Brain microvascular endothelial cell (primary cell): ENCODE measurements around the gene GADD45B.
"Not testable (repeated sequence)": the region's sequence is repeated elsewhere in the genome, so short reads cannot be mapped to it uniquely, and the experiment has no call there.

Source experiments
- DNase-seq: peaks from one replicate; pipeline ENCODE4 v3.0.0-alpha.2; 2020
- H3K27ac ChIP-seq: fragments of 250-450 bp; sonication (Bioruptor Pico); 2 replicates; pipeline ENCODE4 v1.5.1; 2020; ENCODE audit warnings: mild to moderate bottlenecking, moderate library complexity
- H3K27me3 ChIP-seq: fragments of 250-450 bp; sonication (Bioruptor Pico); replicated peaks from 2 replicates; pipeline ENCODE4 v1.5.1; 2020; ENCODE audit warnings: mild to moderate bottlenecking
- H3K36me3 ChIP-seq: fragments of 250-450 bp; sonication (Bioruptor Pico); replicated peaks from 2 replicates; pipeline ENCODE4 v1.5.1; 2020; ENCODE audit warnings: mild to moderate bottlenecking
- H3K4me3 ChIP-seq: 2 replicates; pipeline ENCODE4 v1.5.1; 2011; ENCODE audit warnings: low read depth, mild to moderate bottlenecking, control low read depth, low read length, moderate library complexity
- in situ Hi-C: cut with HindIII; loops from 2 replicates; pipeline ENCODE4 v1.10.0; 2017; ENCODE audit warnings: low sequenced_read_pairs, low pct_ligation_motif_present
- TF ChIP-seq, protein P1 (sequence below): IDR thresholded peaks from 2 replicates; pipeline ENCODE4 v1.5.1; 2011; ENCODE audit warnings: low read depth, mild to moderate bottlenecking, moderate library complexity, low read length, control low read depth, inconsistent platforms; ENCODE audit errors: missing control alignments

Gene GADD45B

DNA sequence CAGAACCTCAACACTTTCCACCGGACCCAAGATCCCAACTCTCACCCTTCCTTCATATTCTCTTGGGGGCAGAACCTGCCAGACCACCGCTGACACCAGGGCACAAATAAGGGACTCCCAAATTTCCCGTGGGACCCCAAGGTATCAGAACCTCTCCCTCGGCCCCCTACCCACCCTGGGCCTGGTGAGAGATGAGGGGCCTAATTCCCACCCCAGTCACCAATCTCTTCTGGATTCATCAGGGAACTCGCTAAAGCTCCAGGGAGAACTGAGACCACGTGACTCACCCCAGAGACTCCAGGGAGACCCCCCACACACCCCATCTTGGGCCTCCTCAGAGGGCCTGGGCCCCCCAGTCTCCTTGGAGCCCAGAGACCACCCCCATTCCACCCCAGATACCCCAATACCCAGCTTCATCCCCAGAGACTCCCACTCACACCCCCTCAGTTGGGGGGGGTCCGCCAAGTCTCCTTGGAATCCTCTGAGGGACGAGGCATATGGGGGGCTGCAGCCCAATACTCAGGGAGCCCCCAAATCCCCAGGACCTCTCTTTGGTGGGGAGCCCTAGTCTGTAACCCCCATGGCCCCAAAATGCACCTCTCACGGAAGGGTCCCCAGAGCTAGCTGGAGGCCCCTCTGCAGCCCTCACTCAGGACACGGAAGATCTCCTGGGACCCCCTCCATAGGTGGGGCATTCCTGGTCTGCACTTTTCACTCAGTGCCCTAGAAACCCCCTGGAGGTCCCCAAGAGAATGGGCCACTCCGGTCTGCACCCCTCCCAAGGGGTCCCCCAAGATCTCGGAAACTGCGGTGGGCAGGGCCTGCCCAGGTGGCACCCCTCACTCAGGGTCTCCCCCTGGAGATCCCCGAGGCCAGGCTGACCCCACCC, 20.7 kb upstream of the GADD45B start:
- DNase-seq, result no peak
- TF ChIP-seq, protein P1, sequence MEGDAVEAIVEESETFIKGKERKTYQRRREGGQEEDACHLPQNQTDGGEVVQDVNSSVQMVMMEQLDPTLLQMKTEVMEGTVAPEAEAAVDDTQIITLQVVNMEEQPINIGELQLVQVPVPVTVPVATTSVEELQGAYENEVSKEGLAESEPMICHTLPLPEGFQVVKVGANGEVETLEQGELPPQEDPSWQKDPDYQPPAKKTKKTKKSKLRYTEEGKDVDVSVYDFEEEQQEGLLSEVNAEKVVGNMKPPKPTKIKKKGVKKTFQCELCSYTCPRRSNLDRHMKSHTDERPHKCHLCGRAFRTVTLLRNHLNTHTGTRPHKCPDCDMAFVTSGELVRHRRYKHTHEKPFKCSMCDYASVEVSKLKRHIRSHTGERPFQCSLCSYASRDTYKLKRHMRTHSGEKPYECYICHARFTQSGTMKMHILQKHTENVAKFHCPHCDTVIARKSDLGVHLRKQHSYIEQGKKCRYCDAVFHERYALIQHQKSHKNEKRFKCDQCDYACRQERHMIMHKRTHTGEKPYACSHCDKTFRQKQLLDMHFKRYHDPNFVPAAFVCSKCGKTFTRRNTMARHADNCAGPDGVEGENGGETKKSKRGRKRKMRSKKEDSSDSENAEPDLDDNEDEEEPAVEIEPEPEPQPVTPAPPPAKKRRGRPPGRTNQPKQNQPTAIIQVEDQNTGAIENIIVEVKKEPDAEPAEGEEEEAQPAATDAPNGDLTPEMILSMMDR, result no peak
- Histone ChIP-seq H3K4me3 (peak overlapping the region; percentile 87), H3K27ac (no peak overlapping the region), H3K27me3 (no peaks in the 10 kb centered on the region), H3K36me3 (peaks cover 3% of the 10 kb centered on the region)
- in situ Hi-C loops, result no loop called here

DNA sequence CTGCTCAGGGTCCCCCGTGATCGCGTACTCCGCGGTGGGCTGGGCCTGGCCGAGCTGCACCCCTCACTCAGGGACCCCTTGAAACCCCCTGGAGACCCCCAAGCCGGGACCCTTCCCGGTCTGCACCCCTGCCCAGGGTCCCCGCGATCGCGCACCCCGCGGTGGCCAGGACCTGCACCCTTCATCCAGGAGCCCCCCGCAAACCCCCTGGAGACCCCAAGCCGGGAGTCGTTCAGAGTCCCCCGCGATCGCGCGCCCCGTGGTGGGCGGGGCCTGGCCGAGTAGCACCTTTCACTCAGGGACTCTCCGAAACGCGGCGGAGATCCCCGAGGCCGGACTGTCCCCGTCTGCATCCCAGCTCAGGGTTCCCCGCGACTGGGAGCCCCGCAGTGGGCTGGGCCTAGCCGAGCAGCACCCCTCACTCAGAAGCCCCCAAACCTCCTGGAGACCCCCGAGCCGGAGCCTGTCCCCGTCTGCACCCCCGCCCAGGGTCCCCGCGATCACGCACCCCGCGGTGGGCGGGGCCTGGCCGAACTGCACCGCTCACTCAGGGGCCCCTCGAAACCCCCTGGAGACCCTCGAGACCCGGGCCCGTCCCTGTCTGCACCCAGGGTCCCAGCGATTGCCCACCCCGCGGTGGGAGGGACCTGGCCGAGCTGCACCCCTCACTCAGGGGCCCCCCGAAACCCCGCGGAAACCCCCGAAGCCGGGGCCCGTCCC, 19.9 kb upstream of the GADD45B start:
- no peaks in the 10 kb centered on the region for H3K36me3 ChIP-seq
- peak overlapping the region; percentile 39 for H3K27ac ChIP-seq
- H3K27me3 ChIP-seq, result no peaks in the 10 kb centered on the region
- TF ChIP-seq, protein P1, result no peak
- DNase-seq, result no peak
- H3K4me3 ChIP-seq, result peak overlapping the region; percentile 87
- in situ Hi-C loops, result no loop called here

DNA sequence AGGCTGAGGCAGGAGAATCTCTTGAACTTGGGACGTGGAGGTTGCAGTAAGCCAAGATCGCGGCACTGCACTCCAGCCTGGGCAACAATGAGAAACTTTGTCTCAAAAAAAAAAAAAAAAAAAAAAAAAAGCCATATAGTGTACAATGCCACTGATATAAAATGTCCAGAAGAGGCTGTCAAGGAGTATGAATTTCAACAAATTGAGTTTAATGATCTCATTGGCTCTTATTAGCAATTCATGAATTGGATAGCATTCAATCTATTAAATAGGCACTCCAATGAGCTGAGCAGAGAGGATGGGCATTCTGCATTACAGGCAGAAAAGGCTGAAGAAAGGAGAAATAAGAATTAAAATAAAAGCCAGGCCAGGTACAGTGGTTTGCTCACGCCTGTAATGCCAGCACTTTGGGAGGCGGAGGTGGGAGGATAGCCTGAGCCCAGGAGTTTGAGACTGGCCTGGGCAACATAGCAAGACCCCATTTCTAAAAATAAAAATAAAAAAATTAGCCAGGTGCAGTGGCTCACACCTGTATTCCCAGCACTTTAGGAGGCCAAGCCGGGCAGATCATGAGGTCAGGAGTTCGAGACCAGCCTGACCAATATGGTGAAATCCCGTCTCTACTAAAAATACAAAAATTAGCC, 18.4 kb upstream of the GADD45B start:
- Histone ChIP-seq H3K36me3 (no peaks in the 10 kb centered on the region), H3K27me3 (no peaks in the 10 kb centered on the region), H3K27ac (peak overlapping the region; percentile 38), H3K4me3 (peak overlapping the region; percentile 41)
- DNase-seq, result no peak
- in situ Hi-C loops, result no loop called here
- TF ChIP-seq, protein P1, result no peak

DNA sequence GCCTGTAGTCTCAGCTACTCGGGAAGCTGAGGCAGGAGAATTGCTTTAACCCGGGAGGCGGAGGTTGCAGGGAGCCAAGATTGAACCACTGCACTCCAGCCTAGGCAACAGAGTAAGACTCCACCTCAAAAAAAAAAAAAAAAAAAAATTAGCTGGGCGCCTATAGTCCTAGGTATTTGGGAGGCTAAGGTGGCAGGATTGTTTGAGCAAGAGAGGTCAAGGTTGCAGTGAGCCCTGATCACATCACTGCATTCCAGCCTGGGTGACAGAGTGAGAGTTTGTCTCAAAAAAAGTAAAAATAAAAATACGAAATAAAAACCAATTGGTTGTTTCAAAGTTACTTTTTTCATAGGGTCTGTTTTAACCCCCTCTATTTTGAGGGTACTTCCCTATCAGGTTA, 17.9 kb upstream of the GADD45B start:
- in situ Hi-C loops, result no loop called here

DNA sequence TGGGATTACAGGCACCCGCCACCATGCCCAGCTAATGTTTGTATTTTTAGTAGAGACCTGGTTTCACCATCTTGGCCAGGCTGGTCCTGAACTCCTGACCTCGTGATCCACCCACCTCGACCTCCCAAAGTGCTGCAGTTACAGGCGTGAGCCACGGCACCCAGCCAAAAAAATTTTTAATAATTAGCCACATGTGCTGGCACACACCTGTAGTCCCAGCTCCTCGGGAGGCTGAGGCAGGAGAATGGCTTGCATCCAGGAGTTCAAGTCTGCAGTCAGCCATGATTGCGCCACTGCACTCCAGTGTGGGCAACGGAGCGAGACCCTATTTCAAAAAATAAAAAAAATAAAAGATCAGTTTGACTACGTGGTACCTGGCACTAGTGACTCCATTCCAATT, 17.2 kb upstream of the GADD45B start:
- H3K36me3 ChIP-seq, DNase-seq, in situ Hi-C loops, H3K27ac ChIP-seq, H3K4me3 ChIP-seq, H3K27me3 ChIP-seq: not testable (repeated sequence)

More for the DNA sequence above, 17.9 kb upstream of the GADD45B start:
- Histone ChIP-seq H3K36me3 (no peaks in the 10 kb centered on the region), H3K27me3 (no peaks in the 10 kb centered on the region), H3K27ac (no peak overlapping the region), H3K4me3 (no peak overlapping the region)
- no peak for DNase-seq
- TF ChIP-seq, protein P1, result no peak

DNA sequence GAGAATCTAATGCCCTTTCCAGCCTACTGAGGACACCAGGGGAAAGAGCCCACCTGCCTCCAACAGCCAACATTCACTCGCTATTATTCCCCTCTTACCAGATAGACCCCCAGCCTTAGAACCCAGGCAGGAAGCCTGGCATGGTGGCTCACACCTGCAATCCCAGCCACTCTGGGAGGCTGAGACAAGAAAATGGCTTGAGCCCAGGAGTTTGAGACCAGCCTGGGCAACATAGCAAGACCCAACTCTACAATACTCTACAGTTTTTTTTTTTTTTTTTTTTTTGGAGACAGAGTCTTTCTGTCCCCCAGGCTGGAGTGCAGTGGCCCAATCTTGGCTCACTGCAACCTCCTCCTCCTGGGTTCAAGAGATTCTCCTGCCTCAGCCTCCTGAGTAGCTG, 15.7 kb upstream of the GADD45B start:
- no peak for DNase-seq
- Histone ChIP-seq H3K27me3 (no peaks in the 10 kb centered on the region), H3K4me3 (no peak overlapping the region), H3K36me3 (no peaks in the 10 kb centered on the region), H3K27ac (no peak overlapping the region)
- TF ChIP-seq, protein P1, result no peak
- in situ Hi-C loops, result no loop called here
